GM12892 (cell line): ENCODE data around the gene CES2.
"Not testable (repeated sequence)": the region's sequence is repeated elsewhere in the genome, so short reads cannot be mapped to it uniquely, and the experiment has no call there.

Source experiments
- DNase-seq: peaks from one replicate; pipeline ENCODE4 v3.0.0; 2011; ENCODE audit not compliant: insufficient read length
- FAIRE-seq: peaks from 2 replicates; lab custom pipeline; 2011; peaks lifted over from hg19 to GRCh38; lab: Jason Lieb, UNC
- POLR2A ChIP-seq: IDR thresholded peaks from 2 replicates; pipeline ENCODE4 v1.6.1; 2011; ENCODE audit warnings: low read depth, low read length, control low read depth
- POLR2AphosphoS5 ChIP-seq: IDR thresholded peaks from 2 replicates; pipeline ENCODE4 v1.6.1; 2011; ENCODE audit warnings: low read depth, low read length, control low read depth
- TAF1 ChIP-seq: IDR thresholded peaks from 2 replicates; pipeline ENCODE4 v1.6.1; 2011; ENCODE audit warnings: low read depth, mild to moderate bottlenecking, control low read depth, low read length, borderline replicate concordance

Gene CES2

DNA sequence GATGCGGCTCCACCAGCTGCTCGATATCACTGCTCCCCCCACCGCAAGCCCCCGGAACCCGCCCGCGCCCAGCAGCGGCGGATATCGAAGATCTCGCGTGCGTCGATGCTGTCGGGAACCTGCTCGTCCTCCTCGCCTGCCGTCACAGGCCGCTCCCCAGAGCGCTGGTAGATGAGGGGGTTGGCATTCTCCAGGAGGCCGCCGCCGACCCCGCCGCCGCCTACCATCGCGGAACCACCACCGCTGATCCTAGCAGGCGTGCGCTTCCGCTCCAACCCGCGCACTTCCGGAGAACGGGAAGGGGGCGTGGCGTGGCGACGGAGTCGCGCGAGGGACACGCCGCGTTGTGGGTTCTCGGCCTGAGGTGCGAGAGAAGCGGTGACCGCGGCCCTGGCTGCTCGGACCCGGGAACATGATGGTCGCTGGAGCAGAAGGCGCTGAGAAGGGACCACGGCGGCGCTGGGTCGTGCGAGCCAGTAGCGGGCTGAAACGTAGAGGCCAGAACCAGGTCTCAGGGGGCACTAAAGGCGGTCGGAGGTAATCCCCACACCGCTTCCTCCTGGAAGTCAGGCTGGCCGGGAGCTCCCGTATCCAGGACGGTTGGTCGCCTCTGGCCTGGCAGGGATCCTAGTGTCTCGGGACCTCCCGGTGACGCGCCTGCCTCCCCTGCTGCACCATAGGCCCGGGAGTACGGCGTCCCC, 1.0 kb upstream of the CES2 start, which contains the start of gene CIAO2B:
Gene CIAO2B (minus strand): TSS at position 265 of the 701 bp plus-strand sequence. CDS start 38 bp downstream, at position 227.
- DNase-seq, result peak; percentile 97
- TF ChIP-seq POLR2A (peak; percentile 94; the same call in 1 of the 2 replicates), TAF1 (peak; percentile 75), POLR2AphosphoS5 (peak; percentile 86)
- peak; percentile 99 for FAIRE-seq

DNA sequence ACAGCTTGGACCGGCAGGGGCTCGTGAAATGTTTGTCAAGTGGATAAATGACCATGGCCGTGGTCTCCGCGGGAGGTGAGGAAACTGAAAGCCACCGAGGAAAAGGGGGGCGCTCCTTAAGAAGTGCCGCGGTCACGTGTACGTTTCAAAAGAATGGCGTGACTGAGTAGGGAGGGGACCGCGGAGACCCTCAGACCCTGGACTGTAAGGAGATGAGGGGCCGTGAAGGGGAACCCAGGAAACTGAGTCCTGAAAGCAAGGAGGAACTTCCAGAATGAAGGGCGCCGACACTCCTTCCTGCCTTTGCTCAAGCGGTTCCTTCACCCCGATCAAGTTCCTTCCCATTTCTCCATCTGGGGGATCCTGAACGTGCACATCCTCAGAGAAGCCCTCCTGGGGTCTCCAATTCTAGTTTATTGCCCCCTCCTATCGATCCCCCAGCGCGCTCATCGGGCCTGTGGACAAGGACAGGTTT, 440 bp upstream of the CES2 start:
- not testable (repeated sequence) for DNase-seq, FAIRE-seq

DNA sequence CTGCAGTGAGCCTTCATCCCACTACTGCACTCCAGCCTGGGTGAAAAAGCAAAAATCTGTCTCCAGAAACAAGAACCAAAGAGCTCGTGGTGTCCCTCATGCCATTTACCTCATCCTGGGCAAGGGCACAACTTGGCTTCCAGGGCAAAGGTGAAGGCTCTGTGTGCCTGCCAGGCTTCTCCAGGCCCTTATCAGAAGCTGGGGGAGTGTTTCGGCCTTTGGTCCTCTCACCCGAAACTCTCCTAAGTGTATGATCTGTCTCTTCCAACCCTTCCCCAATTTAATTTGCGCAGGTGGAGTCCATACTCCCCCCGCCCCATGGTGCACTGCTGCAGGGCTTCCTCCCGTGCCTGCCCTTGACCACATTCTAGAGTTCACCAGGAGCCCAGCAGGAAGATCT, 1.1 kb downstream of the CES2 start:
- TF ChIP-seq POLR2A, result no peak
- TF ChIP-seq POLR2AphosphoS5, result no peak
- no peak for TF ChIP-seq TAF1
- FAIRE-seq (no peak), DNase-seq (peak; percentile 5)

DNA sequence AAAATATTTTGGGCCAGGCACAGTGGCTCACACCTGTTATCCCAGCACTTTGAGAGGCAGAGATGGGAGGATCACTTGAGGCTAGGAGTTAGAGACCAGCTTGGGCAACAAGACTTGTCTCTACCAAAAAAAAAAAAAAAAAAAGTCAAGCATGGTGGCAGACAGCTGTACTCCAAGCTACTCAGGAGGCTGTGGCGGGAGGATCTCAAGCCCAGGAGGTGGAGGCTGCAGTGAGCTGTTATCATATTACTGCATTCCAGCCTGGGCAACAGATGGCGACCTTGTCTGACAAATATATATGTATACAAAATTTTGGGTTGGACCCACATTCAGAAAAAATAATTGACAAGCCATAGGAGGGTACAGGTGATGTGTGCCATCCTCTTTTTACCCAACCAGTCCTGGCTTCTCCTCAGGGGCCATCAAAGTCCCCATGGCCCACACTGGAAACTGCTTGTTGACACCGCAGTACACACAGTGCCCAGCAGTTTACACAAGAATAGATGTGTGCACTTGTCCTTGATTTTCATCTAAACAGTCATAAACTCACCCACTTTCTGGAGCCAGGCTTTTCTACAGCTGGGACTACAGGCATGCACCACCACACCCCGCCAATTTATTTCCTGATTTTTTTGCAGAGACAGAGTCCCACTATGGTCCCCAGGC, 1.7 kb downstream of the CES2 start:
- FAIRE-seq (no peak), DNase-seq (peak; percentile 10)
- TF ChIP-seq POLR2AphosphoS5 (no peak), POLR2A (no peak), TAF1 (no peak)

DNA sequence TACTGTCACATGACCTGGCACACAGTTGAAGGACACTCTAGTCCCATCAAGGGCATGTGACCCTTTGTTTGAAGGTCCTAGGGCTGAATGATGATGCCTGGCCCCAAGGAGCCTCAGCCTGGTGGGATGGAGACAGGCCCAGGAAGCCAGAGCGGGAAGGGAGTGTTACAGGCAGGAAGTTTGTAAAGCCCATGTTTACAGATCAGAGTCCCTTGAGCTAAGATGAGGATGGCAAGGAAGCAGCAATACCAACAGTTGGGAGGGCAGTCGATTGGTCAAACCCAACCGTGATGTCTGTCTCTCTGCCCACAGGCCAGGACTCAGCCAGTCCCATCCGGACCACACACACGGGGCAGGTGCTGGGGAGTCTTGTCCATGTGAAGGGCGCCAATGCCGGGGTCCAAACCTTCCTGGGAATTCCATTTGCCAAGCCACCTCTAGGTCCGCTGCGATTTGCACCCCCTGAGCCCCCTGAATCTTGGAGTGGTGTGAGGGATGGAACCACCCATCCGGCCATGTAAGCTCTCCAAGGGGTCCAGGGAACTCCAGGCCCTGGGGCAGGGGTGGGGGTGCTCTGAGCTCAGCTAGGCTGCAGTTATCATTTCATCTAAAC, 2.5 kb downstream of the CES2 start:
- FAIRE-seq, result no peak
- DNase-seq, result no peak
- TF ChIP-seq POLR2A (no peak), TAF1 (no peak), POLR2AphosphoS5 (no peak)

DNA sequence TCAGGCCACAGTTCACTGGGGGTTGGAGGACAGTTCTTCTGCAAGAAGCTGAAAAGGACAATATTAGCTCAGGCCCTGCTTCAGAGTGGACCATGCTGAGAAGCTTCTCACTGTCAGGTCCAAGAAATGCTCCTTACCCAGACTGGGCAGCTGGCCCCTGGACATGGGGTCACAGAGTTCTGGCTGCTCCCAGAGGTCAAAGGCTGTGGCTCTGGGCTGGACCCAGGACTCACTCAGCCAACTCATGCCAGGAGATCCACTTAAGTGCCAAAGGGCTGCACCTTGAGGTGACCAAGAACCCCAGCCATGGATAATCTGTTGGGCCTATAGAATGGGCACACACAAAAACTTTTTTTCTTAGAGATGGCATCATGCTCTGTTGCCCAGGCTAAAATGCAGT, 4.0 kb downstream of the CES2 start:
- TF ChIP-seq TAF1, result no peak
- no peak for TF ChIP-seq POLR2AphosphoS5
- no peak for TF ChIP-seq POLR2A
- FAIRE-seq (no peak), DNase-seq (no peak)

DNA sequence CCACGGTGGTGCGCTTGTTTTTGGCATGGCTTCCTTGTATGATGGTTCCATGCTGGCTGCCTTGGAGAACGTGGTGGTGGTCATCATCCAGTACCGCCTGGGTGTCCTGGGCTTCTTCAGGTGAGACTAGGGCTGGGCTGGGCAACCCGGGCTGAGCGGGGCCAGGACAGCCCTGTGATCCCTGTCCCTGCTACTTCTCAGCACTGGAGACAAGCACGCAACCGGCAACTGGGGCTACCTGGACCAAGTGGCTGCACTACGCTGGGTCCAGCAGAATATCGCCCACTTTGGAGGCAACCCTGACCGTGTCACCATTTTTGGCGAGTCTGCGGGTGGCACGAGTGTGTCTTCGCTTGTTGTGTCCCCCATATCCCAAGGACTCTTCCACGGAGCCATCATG, 4.9 kb downstream of the CES2 start:
- TF ChIP-seq POLR2A, result no peak
- FAIRE-seq, result no peak
- no peak for DNase-seq

DNA sequence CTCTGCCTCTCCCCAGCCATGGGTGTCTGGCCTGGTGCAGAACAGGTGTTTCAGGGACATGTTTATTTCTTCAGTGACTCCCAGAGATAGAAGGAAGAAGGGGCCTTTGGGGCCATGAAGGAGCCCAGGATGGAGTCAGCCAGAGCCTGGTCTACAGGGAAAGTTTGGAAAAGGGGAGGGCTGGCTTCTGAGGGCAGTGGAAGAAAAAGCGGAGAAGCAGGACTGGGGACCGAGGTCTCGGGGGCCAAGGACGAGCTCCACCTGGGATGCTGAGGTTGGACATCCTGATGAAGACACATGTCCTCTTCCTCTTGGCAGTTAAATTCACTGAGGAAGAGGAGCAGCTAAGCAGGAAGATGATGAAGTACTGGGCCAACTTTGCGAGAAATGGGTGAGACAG, 7.7 kb downstream of the CES2 start:
- FAIRE-seq (no peak), DNase-seq (no peak)
- TF ChIP-seq POLR2AphosphoS5 (no peak), POLR2A (no peak)

DNA sequence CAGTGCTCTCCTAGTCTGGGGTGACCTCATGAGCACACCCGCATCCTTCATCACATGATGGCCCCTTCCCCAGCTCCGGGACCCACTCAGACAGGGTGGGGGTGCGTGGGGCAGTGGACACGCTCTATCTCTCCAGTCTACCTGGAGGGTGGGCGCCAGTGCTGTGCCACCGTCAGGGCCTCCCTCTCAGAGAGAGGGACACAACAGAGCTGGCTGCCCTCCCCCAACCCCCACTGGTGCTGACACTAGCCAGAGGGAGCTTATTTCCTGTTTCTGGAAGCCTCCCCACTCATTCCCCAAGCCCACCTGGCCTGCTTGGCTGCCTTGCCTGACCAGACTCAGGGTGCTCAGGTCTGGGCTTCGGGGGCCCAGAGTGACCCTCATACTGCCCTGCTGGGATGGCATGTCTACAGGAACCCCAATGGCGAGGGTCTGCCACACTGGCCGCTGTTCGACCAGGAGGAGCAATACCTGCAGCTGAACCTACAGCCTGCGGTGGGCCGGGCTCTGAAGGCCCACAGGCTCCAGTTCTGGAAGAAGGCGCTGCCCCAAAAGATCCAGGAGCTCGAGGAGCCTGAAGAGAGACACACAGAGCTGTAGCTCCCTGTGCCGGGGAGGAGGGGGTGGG, 8.2 kb downstream of the CES2 start:
- no peak for DNase-seq
- no peak for TF ChIP-seq POLR2A
- no peak for TF ChIP-seq TAF1
- TF ChIP-seq POLR2AphosphoS5, result no peak
- no peak for FAIRE-seq

DNA sequence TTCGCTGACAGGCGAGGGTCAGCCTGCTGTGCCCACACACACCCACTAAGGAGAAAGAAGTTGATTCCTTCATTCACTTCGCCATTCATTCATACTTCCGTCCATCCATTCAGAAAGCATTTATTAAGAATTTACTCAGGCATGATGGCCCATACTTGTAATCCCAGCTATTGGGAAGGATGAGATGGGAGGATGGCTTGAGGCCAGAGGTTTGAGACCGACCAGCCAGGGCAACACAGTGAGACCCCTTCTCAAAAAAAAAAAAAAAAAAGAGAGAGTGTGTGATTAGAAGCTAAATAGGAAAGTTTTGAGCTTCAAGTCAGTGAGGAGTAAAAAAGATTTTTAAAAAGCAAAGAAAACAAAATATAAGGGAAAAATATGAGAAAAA, 8.7 kb downstream of the CES2 start:
- DNase-seq, result no peak
- no peak for FAIRE-seq
- TF ChIP-seq TAF1, result no peak
- TF ChIP-seq POLR2A, result no peak
- TF ChIP-seq POLR2AphosphoS5, result no peak

DNA sequence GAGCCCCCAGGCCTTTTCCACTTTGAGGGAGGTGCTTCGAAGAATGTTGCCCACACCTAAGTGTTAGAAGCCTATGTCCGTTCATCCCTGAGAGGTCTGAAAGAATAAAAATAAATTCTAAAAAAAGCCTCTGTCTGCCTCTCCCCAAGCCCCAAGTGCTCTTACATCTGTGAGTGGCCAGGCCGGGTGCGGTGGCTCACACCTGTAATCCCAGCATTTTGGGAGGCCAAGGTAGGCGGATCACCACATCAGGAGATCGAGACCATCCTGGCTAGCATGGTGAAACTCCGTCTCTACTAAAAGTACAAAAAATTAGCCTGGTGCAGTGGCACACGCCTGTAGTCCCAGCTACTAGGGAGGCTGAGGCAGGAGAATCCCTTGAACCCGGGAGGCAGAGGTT, 9.7 kb downstream of the CES2 start:
- DNase-seq, FAIRE-seq: not testable (repeated sequence)

DNA sequence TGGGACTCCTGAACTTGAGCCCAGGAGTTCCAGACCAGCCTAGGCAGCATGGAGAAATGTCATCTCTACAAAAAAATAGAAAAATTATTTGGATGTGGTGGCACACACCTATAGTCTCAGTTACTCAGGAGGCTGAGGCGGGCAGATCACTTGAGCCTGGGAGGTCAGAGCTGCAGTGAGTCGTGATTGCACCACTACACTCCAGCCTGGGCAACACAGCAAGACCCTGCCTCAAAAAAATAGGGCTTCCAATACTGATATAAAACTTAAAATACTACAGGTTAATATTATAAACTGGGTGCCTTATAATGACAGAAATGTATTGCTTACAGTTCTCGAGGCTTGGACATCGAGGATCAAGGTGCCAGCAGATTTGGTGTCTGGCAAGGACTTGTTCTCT, 10.6 kb downstream of the CES2 start:
- no peak for DNase-seq
- TF ChIP-seq TAF1 (no peak), POLR2A (no peak), POLR2AphosphoS5 (no peak)
- FAIRE-seq, result no peak
